NCI-H187 treated with DMSO at 0.1 percent for 48 hours (cell line): Measurements from ENCODE around the gene MOK.
"Not testable (repeated sequence)": the region's sequence is repeated elsewhere in the genome, so short reads cannot be mapped to it uniquely, and the experiment has no call there.

Experiments used
- DNase-seq: peaks from one replicate; lab custom pipeline; 2025; lab: John Stamatoyannopoulos, UW

Gene MOK, protein sequence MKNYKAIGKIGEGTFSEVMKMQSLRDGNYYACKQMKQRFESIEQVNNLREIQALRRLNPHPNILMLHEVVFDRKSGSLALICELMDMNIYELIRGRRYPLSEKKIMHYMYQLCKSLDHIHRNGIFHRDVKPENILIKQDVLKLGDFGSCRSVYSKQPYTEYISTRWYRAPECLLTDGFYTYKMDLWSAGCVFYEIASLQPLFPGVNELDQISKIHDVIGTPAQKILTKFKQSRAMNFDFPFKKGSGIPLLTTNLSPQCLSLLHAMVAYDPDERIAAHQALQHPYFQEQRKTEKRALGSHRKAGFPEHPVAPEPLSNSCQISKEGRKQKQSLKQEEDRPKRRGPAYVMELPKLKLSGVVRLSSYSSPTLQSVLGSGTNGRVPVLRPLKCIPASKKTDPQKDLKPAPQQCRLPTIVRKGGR

DNA sequence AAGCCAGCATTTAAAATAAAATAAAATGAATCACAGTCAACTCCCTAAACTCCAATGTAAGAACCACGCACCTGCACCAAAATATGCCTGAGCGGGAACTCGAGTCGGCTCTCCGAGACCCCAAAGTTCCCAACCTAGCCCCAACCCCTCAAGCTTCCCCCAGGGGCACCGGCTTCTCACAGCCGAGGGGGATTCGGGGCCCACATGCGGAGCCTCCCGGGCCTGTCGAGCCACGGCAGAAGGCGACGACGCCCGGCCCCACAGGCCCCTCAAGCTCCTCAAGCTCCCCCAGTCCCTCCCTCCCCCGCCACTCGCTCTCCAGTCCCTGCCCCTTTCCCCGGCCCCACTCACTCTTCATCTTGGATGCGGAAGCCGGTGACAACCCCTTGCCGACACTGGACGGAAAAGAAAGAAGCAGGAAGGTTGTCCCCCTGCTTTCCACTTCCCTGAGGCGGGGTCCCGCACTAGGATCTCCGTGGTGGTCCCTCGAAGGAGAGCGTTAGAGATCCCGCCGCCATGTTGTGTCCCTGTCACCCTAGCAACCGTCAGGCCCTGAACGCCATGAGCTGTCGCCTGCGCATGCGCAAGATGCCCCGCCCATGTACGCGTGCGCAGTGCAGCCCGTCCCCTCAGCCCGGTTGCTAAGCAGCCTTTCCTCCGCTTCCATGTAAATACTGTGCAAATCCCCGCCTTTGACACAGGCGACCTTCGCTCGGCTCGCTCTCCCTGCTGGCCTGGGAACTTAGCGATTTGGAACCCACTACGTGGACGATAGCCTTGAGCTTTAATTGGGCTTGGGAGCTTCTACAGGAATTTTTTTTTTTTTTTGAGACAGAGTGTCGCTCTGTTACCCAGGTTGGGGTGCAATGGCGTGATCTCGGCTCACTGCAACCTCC is at the start of gene MOK:
Gene MOK, minus strand, starts transcription at position 554 of the 896 bp plus-strand sequence. Its CDS starts 196 bp downstream, at position 358.
- peak; percentile 81 for DNase-seq

DNA sequence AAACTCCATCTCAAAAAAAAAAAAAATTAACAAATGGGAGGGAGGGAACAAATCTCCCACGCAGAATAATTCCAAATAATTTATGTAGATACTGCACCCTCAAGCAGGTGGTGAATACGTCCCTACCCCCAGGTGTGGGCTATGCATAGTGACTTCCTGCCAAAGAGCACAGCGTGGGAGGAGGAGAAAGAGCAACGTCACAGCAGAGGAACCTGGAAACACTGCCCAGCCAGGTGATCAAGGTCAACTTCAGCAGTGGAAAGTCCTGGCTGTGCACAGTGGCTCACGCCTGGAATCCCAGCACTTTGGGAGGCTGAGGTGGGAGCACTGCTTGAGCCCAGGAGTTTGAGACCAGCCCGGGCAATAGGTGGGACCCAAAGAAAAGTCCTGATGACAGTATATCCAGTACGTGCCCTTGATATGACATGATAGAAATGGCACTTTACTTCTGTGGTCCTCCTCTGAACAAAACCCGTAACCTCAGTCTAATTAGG is 48.2 kb upstream of the MOK start:
- no peak for DNase-seq

DNA sequence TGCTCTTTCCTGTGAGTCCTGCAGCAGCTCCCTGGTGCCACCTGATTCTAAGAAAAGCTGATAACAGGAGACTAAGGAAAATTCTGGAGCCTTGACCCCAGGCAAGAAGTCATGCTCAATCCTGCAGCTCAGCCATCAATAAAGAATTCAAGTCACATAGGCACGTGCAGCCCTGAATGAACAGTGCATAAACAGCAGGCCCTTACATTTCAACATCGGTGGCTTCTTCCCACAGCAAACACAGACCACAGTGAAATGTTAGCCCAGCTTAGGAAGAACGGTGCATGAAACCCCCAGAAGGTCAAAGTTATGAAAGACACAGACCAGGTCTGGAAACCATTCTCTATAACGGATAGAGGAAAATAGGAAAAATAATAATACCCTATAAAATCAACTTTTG is 47.2 kb upstream of the MOK start:
- DNase-seq: no peak

DNA sequence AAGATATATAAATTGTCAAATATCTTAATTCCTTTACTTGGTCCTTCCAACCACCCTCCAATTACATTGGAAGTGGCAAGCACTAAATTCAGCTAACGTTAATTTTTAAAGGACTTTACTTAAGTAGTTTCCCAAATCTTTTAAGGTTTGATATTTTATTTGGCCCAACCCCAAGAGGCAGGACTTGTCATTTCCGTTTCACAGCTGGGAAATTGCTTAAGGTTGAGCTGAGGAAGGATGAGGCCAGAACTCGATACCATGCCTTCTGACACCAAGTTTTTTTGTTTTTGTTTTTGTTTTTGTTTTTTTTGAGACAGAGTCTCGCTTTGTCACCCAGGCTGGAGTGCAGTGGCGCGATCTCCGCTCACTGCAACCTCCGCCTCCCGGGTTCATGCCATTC is 46.6 kb upstream of the MOK start:
- not testable (repeated sequence) for DNase-seq

DNA sequence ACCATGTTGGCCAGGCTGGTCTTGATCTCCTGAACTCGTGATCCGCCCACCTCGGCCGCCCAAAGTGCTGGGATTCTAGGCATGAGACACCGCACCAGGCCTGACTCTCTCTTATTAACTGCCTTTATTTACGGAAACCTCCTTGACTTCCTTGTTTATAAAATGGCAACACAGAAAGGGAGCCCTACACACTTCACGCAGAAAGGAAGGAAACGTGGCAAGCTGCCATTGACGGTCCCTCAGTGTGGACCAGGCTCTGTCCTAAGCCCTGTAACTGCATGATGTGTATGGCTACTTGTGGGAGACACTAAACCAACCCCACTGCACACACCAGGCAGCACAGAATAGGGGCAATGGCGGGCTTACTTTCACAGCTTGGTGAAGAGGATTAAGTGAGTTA is 46.1 kb upstream of the MOK start:
- DNase-seq: no peak

DNA sequence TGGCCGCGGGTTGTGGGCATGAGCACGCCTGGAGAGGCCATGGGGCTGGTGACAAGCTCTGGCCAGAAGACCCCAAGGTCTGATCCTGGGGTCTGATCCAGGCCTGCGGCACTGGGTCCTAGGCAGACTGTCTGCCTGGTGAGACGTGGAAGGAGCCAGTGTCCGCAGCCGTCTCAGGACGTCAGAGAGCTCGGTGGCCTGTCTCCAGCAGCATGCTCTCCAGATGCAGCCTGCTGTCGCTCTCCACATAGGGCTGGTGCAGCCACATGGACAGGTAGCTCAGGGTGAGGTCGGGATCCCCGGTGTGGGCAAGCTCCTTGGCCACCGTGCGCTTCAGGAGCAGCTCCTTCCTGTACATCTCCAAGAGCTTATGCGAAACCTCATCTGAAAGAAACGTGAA is 43.4 kb upstream of the MOK start:
- no peak for DNase-seq

DNA sequence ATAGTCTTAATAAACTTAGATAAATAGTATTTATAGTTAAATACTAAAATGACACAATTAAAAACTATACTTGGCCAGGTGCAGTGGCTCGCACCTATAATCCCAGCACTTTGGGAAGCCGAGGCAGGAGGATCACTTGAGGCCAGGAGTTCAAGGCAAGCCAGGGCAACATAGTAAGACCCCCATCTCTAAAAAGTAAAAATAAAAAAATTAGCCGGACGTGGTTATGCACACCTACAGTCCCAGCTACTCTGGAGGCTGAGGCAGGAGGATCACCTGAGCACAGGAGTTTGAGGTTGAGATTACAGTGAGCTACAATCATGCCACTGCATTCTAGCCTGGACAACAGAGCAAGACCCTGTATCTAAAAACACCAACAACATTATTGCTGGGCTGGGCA is 41.7 kb upstream of the MOK start:
- no peak for DNase-seq

DNA sequence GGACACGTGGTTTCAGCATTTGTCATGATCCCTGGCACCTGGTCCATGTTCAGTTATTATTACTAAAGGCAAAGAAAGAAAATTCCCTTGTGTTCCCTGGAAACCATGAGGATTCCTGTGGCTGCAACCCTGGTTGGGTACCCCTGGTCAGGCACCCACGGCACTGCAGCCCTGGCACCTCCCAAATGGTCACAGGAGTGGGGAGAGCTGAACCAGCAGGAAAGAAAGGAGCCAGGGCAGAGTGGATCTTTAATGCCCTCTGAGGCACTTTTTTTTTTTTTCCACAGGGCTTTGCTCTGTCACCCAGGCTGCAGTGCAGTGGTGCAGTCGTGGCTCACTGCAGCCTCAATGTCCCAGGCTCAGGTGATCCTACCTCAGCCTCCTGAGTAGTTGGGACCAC is 40.3 kb upstream of the MOK start:
- no peak for DNase-seq

DNA sequence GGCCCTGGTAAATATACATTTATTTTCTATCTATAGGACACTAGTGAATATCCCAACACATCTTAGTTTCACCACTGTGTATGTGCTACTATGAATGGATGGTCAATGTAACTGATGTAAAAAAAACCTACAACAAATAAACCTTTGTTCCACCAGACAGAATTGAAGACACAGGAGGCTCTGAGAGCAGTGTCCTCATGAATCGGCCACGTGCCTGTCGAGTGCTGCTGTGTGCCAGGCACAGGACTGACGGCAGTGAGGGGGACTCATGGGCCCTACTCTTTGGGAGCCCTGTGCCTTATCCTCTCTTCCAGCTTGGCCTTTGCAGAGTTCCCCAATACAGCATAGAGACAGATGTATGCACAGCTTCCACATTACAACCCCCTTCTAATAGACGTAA is 39.5 kb upstream of the MOK start:
- no peak for DNase-seq

DNA sequence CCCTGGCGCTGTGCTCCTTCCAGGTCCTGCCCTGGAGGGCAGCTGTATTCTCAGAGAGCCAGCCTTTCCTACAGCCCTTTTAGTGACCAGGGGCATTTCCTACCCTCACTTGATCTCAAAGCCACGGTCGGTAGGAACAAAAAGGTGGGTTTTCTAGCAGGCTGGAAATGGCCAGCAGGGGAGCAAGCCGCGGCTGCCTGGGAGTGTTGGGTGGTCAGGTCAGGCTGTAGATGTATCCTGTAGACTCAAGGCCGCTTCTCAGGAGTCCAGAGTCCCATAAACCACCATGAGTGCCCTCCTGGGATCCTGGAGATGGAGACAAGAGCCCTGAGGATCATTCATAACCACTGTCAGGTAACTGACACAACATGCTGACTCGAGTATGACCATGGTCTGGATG is 39.1 kb upstream of the MOK start:
- no peak for DNase-seq

DNA sequence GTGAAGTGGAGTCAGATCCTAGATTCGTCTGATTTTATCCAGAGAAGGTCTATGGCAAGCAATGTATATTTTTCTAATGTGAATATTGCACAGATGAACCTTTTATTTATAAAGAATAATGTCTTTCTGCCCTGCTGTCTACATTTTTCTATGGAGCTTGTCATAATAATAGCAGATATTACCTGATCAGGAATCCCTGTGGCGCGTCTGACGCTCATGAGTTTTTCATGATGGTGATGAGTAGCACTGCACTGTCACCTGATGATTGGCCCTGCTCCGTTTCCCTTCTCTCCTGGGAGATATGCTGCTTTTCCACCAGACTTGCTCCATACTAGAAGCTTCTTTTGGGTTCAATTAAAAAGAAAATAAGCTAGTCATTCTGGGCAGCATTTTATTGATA is 37.3 kb upstream of the MOK start:
- no peak for DNase-seq

DNA sequence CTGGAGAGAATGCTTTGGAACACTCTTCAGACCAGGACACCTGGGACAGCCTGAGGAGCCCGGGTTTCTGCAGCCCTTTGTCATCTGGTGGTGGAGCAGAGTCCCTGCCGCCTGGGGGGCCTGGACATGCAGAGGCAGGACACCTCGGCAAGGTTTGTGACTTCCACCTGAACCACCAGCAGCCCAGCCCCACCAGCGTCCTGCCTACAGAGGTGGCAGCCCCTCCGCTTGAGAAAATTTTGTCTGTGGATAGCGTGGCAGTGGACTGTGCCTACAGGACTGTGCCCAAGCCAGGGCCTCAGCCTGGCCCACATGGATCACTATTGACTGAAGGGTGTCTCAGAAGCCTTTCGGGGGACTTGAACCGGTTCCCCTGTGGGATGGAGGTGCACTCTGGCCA is 36.6 kb upstream of the MOK start:
- DNase-seq: no peak

DNA sequence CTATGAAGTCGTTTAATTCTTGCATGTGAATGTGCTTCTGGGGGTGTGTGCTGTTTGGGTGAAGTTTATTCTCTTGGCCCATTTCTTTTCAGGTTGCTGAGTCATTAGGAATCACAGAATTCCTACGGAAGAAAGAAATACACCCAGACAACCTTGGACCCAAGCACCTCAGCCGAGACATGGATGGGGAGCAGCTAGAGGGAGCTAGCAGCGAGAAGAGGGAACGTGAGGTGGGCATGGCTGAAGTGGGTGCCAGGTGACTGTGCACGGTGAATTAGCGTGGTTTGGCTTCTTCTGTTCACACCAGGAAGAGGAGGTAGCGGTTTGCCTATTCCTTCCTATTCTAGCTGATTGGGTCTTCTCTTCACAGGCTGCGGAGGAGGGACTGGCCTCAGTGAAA is 33.8 kb upstream of the MOK start:
- DNase-seq: no peak

DNA sequence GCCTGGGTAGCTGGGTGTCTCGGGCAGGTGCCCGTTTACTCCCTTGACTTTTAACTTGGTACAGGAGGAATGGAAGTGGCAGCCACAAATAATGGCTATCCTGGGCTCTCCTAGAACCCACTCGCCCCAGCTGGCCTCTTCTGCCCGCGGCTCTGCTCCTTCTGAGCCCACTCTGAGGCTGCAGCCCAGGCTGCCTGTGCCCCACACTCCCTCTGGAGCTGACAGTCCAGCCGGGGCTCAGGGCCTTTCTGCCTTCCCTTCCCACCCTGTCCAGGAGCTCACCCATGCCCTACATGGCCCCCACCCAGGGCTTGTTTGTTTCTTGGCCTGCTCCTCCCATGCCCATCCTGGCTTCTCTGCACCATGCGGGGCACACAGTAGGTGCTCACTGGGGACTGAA is 30.2 kb upstream of the MOK start:
- DNase-seq: no peak

DNA sequence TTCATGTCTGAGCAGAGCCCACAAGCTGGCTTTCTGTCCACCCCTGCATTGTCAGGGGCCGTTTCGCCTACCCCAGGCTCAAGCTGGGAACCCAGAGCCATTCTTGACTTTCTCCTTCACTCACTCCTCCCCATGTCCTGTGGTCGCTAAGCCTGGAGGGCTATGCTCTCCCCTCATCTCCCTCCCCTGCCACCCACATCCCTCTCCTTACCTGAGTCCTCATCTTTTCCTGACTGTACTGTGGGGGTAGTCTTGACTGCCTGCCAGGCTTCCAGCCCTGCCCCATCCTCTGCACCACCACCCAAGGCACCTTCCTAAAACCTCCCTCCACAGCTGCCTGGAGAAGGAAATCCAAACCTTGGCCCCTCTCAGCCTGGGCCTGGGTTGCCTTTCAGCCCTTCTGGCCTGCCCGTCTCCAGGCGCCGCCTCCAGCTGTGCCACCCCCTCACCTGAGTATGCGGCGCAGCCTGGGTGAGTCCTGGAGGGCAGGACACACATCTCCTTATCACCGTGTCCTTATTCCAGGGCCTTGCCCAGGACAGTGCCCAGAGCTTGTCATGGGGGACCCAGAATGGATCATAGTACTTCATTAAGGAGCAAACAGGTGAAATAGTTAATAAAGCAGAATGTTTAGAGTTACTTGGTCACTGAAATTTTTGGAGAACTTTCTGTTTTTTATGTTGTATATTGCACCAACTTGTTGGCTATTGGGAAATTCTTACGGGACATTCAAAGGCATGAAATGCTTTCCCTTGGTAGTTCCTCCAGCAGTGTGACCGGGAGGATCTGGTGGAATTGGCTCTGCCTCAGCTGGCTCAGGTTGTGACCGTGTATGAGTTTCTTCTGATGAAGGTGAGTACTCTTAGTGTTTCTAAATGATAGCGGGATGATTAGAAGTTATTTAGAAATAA is 29.1 kb upstream of the MOK start:
- DNase-seq: no peak

DNA sequence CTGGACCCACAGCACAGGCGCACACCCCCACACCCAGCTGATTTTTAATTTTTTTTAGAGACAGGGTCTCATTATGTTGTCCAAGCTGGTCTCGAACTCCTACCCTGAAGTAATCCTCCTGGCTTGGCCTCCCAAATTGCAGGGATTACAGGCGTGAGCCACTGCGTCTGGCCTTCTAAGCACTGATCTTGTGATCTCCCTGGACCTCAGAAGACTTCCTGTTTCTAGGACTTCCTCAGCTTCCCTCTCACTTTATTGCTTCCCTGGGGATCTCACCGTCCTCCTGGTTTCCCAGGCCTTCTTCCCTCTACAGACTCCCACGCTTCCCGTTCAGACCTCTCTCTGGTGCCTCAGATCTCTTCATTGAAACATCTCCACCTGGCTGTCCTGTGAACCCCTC is 28.4 kb upstream of the MOK start:
- no peak for DNase-seq

DNA sequence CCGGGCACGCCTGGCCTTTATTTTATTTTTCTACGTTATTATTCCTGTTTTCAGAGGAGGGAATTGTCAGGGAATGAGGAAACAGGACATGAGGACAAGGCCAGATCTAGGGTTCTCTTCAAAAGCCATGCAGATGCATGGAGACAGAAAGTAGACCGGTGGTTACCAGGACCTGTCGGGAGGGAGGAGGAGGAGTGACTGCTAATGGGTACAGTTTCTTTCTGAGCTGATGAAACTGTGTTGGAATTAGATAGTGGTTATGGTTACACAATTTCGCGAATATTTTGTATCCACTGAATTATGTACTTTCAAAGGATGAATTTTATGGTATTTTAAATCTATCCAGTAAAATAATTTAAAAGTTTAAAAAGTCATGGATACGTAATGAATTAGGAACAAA is 25.8 kb upstream of the MOK start:
- no peak for DNase-seq

DNA sequence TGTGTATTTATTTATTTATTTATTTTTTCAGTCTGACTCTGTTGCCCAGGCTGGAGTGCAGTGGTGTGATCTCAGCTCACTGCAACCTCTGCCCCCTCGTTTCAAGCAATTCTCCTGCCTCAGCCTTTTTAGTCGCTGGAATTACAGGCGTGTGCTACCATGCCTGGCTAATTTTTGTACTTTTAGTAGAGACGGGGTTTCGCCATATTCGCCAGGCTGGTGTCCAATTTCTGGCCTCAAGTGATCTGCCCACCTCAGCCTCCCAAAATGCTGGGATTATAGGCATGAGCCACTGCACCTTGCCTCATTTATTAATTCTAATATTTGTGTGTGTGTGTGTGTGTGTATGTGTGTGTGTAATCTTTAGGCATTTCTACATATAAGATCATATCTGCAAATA is 24.4 kb upstream of the MOK start:
- DNase-seq: not testable (repeated sequence)

DNA sequence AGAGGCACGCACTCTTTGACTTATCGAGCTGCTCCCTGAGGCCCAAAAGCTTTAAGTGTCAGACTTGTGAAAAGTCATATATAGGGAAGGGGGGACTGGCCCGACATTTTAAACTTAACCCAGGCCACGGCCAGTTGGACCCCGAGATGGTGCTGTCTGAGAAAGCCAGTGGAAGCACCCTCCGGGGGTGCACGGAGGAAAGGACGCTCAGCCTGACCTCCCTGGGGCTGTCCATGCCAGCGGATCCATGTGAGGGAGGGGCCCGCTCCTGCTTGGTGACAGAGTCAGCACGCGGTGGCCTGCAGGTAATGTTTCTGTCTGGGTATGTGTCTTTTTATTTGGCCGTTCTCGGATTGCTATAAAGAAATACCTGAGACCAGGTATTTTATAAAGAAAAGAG is 21.6 kb upstream of the MOK start:
- DNase-seq: no peak

DNA sequence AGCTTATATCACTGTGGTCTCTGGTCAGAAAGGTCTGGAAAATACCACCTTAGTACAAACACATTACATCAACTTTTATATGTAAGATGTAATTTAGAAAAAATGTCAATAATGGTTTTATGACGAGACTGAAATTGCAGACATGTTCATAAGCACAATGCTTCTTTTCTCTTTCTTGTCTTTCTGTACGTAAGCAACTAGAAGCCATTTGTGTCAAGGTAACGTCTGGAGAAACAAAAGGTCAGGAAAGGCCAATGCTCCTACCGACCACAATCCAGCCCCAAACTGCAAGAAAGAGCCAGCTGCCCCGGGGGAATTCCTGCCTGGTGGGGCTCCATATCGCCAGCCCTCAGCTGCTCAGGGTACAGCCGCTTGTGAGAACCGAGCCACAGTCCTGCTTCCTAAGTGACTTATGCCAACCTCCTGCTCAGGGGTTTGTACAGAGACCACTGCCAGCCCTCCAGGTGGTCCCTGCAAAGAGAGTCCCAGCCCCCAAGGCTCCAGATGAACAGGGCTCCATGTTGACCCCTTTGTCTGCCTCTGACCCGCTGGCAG is 20.9 kb upstream of the MOK start:
- DNase-seq: no peak

DNA sequence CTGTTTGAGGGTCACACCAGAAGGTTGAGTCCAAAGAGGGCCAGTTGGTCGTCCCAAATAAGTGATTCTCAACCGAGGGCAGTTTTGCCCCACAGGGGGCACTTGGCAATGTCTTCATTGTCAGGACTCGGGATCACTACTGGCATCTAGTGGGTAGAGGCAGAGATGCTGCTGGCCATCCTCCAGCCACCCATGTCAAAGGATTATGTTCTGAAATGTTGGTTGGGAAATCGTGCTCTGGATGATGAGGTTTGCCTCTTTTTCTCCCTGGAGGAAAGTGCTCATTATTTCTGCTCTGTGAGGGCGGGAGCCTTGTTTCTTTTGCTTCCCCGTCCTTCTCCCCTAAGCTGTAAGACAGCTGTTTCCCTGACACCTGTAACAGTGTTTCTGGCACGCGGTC is 18.1 kb upstream of the MOK start:
- no peak for DNase-seq
